Measurements from ENCODE around the gene KRTAP5-1.

The KRTAP5-1 gene

DNA sequence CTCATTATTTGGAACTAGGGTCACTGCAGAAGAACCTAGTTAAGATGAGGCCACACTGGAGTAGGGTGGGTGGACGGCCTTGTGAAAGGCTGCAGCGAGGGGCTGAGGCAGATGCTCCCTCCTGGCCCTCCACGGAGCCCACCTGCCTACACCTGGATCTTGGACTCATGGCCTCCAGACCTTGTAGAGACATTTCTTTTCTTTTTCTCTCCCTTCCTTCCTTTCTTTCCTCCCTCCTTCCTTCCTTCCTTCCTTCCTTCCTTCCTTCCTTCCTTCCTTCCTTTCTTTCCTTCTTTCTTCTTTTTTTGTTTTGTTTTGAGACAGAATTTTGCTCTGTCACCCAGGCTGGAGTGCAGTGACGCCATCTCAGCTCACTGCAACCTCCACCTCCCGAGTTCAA is 39.7 kb downstream of the KRTAP5-1 start:
- DNase-seq (ENCODE audit: low read depth in 2 of 2): no peak

DNA sequence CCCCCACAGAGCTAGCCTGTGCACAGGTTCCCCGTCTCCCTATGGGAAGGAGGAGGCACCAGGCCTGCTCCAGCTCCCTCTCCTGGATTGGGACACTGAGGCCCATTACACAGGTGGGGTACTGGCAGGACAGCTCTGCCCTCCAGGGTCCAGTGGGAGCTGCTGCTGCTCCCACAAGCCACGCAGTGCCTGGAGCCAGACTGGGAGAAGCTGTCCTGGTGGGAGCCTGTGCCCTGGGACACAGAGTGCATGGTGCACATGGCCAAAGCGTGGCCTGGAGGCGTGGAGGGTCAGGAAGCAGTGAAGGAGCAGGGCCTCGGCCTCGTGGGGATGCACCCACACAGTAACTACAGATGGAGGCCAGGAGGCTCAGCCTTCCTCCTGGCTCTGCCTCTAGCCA is 40.5 kb downstream of the KRTAP5-1 start:
- no peak for DNase-seq (ENCODE audit: low read depth in 2 of 2)

DNA sequence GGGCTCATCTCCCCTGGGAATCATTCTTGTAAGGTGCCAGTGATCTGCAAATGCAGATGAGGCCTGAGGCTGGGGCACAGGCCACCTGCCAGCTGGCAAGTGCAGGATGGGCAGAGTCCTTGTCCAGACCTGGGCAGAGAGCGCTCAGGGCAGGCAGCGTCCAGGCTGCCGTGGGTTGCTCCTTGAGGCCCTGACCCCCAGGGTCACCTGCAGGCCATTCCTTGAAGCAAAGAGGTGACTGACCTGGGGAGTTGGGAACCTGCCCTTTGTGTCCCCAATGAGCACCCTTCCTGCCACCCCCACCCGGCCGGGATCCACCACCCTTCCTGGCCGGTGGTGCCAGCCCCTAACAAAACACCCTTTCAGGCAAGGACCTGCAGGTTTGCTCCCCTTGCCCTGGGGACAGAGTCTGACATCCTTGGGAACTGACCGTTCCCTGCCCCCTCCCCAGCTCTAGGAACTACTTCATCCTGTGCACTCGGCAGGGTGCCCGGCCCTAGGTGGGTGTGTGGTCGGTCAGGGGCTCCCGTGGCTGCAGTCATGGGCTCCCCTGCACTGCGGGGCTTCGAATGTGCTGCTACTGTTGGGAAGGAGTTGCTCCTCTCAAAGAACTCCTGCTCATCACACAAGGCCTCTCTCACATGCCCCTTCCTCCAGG is 41.3 kb downstream of the KRTAP5-1 start:
- DNase-seq (ENCODE audit: low read depth in 2 of 2): no peak

DNA sequence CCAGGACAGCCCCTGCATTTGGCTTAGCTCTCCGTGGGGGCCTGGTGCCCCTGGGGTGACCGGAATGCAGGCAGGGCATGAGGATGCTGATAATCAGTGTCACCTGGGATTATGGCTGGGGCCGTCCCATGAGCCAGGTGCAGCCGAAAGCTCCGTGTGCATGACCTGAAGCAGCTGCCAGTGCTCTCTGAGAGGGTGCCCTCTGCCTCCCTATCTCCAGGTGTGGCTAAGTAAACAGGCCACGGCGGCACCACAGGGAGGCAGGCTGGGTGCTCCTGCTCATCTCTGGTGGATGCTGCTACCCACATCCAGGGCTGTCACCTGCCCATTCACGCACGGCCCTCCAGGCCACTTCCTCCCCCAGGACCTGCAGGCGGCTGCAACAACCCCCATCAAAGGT is 42.8 kb downstream of the KRTAP5-1 start:
- DNase-seq (ENCODE audit: low read depth in 2 of 2): no peak

DNA sequence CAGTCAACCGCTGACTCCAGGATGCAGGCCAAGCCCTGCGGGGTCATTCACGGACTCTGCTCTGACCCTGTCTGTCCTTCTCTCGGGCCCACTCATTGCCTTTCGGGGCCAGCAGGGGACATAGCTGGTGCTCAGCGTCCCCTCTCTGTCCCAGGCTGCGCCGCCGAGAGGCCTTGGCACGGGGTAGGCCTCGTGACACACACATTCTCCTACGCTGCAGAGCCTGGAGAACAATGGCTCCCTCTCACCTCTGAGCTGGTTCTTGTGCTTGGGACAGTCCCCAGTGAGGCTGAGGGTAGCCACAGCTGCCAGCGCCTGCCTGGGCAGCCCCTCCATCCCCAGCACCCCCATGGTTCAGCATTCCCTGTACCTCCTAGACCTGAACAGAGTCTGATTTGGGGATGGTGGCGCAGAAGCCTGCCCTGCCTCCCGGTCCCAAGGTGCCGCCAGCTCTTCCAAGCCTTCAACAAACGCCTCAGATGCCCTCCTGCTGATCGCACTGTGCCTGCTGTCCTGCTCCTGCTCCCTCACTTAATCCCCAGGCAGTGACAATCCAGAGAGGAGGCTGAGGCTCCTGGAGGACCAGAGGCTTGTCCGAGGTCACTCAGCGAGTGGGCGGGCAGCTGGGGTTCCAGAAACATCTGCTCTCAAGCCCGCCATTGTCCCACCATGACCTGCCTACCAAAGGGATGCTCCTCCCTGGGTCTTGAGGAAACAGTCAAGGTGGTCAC is 43.4 kb downstream of the KRTAP5-1 start:
- no peak for DNase-seq (ENCODE audit: low read depth in 2 of 2)

DNA sequence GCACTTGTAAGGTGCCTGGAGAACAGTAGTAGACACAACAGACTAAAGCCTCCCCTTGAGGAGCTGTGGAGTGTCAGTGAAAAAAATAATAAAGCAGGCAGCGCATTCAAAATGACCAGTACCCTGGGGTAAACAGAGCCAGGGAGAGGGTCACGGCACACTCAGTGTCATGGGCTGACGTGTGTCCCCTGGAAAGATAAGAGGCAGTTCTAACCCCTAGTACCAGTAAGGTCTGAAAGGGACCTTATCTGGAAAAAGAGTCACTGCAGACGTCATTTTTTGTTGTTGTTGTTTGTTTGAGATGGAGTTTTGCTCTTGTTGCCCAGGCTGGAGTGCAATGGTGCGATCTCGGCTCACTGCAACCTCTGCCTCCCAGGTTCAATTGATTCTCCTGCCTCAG is 45.0 kb downstream of the KRTAP5-1 start:
- DNase-seq (ENCODE audit: low read depth in 2 of 2): no peak

DNA sequence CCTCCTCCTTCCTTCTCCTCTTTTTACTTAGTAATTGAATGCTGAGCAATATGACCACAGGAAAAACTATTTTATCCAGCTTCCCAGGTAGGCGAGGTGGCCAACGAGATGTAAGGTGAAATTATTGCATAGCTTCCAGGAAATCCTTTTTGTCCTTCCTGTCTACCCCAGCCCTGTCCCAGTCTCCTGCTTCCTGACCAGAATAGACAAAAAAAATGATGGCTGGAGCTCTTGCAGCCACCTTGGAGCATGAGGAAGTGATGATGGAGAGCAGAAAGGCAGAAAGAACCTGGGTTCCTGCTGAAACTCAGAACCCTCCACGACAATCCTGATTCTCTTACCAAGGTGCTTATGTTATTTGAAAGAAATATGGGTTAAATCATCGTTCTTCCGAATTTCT is 46.9 kb downstream of the KRTAP5-1 start:
- no peak for DNase-seq (ENCODE audit: low read depth in 2 of 2)

DNA sequence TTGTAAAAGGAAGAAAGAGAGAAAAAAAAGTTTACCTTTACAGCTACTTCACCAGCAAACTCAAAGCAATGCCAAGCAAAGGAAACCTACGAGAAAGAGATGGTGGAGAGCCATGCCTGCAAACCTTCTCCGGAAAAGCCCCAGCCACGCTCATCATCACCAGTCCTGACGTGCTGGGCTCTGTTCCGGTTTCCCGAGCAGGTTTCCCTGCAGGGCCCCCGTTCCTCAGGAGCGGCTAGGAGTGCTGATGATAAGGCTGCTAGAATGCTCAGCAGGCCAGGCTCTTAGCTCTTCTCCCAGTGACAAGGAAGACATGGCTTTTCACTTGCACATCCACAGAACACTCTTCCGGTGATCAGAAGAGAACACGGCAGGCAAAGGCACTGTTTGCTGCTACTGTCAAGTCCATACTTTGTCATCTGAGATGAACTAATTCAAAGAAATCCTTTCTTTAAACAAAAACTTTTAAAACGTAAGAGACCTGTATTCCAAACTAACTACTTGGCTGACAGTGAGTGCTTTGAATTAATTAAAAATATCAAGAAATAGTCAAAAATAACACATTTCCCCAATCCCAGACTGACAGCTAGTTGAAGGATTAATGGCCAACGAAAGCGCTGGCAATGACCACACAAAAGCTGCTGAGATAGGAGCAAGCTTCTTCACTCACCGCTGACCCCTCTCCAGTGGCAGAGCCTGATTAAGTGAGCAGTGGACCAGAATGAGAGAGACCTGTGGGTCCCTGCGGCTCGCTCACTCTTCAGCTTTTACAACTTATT is 48.8 kb downstream of the KRTAP5-1 start:
- DNase-seq (ENCODE audit: low read depth in 2 of 2): no peak

DNA sequence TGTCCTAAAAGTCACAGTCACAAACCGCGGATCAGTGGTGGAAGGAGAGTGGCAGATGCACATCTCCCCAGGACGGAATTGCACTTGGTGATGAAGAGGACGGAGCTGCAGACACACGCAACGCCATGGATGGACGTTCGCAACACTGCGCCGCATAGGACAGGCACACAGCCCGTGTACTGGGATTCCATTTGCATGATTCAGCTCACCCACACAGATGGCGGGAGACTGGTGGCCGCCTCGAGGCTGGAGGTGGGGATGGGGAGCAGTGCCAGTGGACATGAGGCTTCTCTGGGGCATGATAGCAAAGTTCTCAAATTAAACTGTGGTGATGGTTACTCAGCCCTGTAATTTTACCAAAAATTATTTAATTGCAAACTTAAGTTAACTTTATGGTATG is 50.4 kb downstream of the KRTAP5-1 start:
- no peak for DNase-seq (ENCODE audit: low read depth in 2 of 2)
